PC-3 (cell line): ENCODE results near the gene ADPRHL1. TPM values are rescaled to one million over a fixed set of nuclear protein-coding genes. Genes with fewer than 3 reads are reported as not detected.

ENCODE experiments used
- ATAC-seq: fragments of 200-7000 bp; cut with Tn5 transposase; 2 replicates; pipeline ENCODE4 v1.9.1; 2020; ENCODE audit warnings: mild to moderate bottlenecking, moderate library complexity
- BruUV-seq: library from RNA; stranded (reverse); fragments of 400-500 nt; replicated peaks from 2 replicates; lab custom pipeline; 2021; lab: Mats Ljungman, UMichigan
- CTCF ChIA-PET: fragments of 300-600 bp; sonication (Branson Sonifier 250); formaldehyde crosslinking; loops from one replicate; lab custom pipeline; 2022; ENCODE audit warnings: antibody characterized with exemption; lab: Charles Lee
- POLR2A ChIA-PET: fragments of 300-600 bp; sonication (Branson Sonifier 250); formaldehyde crosslinking; loops from one replicate; lab custom pipeline; 2022; ENCODE audit warnings: antibody characterized with exemption; ENCODE audit not compliant: unreplicated experiment; lab: Charles Lee
- DNase-seq: peaks from one replicate; pipeline ENCODE4 v3.0.0-alpha.2; 2015
- H2AFZ ChIP-seq: fragments of 300-600 bp; sonication (generic); 2 replicates; pipeline ENCODE4 v1.6.0; 2016; ENCODE audit warnings: antibody characterized with exemption, low read length
- H3F3A ChIP-seq: fragments of 300-600 bp; sonication (generic); one replicate; pipeline ENCODE4 v1.6.0; 2017; ENCODE audit warnings: antibody characterized with exemption, low read length, control low read depth, mild to moderate bottlenecking; ENCODE audit not compliant: unreplicated experiment
- H3K27ac ChIP-seq: fragments of 300-600 bp; sonication (generic); 2 replicates; pipeline ENCODE4 v1.5.1; 2016; ENCODE audit warnings: mild to moderate bottlenecking, low read length
- H3K27me3 ChIP-seq: fragments of 300-600 bp; sonication (generic); 2 replicates; pipeline ENCODE4 v1.6.1; 2016; ENCODE audit warnings: low read length, mixed read lengths
- H3K36me3 ChIP-seq: fragments of 300-600 bp; sonication (generic); 2 replicates; pipeline ENCODE4 v1.6.1; 2016; ENCODE audit warnings: low read depth, mixed run types, low read length, mixed read lengths
- H3K4me1 ChIP-seq: fragments of 300-600 bp; sonication (generic); 2 replicates; pipeline ENCODE4 v1.5.1; 2016; ENCODE audit warnings: low read length; ENCODE audit not compliant: insufficient read depth
- H3K4me2 ChIP-seq: fragments of 300-600 bp; sonication (generic); 2 replicates; pipeline ENCODE4 v1.6.0; 2016; ENCODE audit warnings: low read length
- H3K4me3 ChIP-seq: fragments of 300-600 bp; sonication (generic); 2 replicates; pipeline ENCODE4 v1.5.1; 2016; ENCODE audit warnings: mild to moderate bottlenecking, low read length, mixed read lengths
- H3K79me2 ChIP-seq: fragments of 300-600 bp; sonication (generic); 2 replicates; pipeline ENCODE4 v1.6.1; 2017; ENCODE audit warnings: low read length, mixed read lengths
- H3K9ac ChIP-seq: fragments of 300-600 bp; sonication (generic); 2 replicates; pipeline ENCODE4 v1.6.0; 2016; ENCODE audit warnings: mild to moderate bottlenecking, low read length
- H3K9me2 ChIP-seq: fragments of 300-600 bp; sonication (generic); replicated peaks from 2 replicates; pipeline ENCODE4 v1.6.1; 2016; ENCODE audit warnings: mixed run types, low read length, mixed read lengths
- H3K9me3 ChIP-seq: fragments of 300-600 bp; sonication (generic); 2 replicates; pipeline ENCODE4 v1.6.1; 2016; ENCODE audit warnings: low read length, mixed read lengths
- H4K20me1 ChIP-seq: fragments of 300-600 bp; sonication (generic); 2 replicates; pipeline ENCODE4 v1.6.1; 2016; ENCODE audit warnings: low read length, mixed read lengths
- CTCF ChIP-seq: fragments of 300-600 bp; sonication (generic); conservative IDR thresholded peaks from 2 replicates; pipeline ENCODE4 v1.5.1; 2017; ENCODE audit warnings: antibody characterized with exemption, low read depth, mild to moderate bottlenecking, low read length
- EZH2 ChIP-seq: fragments of 300-600 bp; sonication (generic); IDR thresholded peaks from one replicate; pipeline ENCODE4 v1.6.1; 2017; ENCODE audit warnings: antibody characterized with exemption, mild to moderate bottlenecking, low read length; ENCODE audit not compliant: unreplicated experiment
- EZH2phosphoT487 ChIP-seq: fragments of 300-600 bp; sonication (generic); IDR thresholded peaks from 2 replicates; pipeline ENCODE4 v1.6.1; 2018; ENCODE audit warnings: mild to moderate bottlenecking, antibody characterized with exemption, low read length, borderline replicate concordance
- intact Hi-C: fragments of 100-400 bp; cut with micrococcal nuclease; formaldehyde crosslinking; loops from 2 replicates; pipeline ENCODE4 v1.9.0; 2023
- total RNA-seq: library from RNA; depleted of rRNA; stranded (reverse); fragments of >200 nt; gene quantifications from 2 replicates; pipeline ENCODE4 v1.2.3, GENCODE V29; 2014

Gene ADPRHL1
- total RNA-seq, 1 experiment from 2014 or later, result 10.3 TPM

GRCh38 chr13:113428469-113428865 is 24.8 kb downstream of the ADPRHL1 start:
- no peaks in the 10 kb centered on the region for H3F3A ChIP-seq
- H3K79me2 ChIP-seq, result no peaks in the 10 kb centered on the region
- ChIA-PET POLR2A (no interaction called here), CTCF (no interaction called here)
- no peak overlapping the region for H3K9ac ChIP-seq
- no peak overlapping the region for H2AFZ ChIP-seq
- no peaks in the 10 kb centered on the region for H4K20me1 ChIP-seq
- H3K4me2 ChIP-seq, result no peak overlapping the region
- H3K27ac ChIP-seq, result no peak overlapping the region
- no peak overlapping the region for H3K4me3 ChIP-seq
- no TSS peak for BruUV-seq
- intact Hi-C loops, result no loop called here
- DNase-seq, result no peak
- no peaks in the 10 kb centered on the region for H3K27me3 ChIP-seq
- ATAC-seq, result no peak
- no peaks in the 10 kb centered on the region for H3K4me1 ChIP-seq
- no peak for TF ChIP-seq EZH2phosphoT487
- no peak for TF ChIP-seq EZH2
- no peak for TF ChIP-seq CTCF
- no peaks in the 10 kb centered on the region for H3K36me3 ChIP-seq
- H3K9me3 ChIP-seq, result no peaks in the 10 kb centered on the region
- H3K9me2 ChIP-seq, result no peaks in the 10 kb centered on the region

- Histone ChIP-seq H3K4me1 (no peaks in the 10 kb centered on the region), H3K9me2 (no peaks in the 10 kb centered on the region), H4K20me1 (no peaks in the 10 kb centered on the region), H3K36me3 (no peaks in the 10 kb centered on the region), H3K4me3 (no peak overlapping the region), H3F3A (no peaks in the 10 kb centered on the region), H3K27me3 (no peaks in the 10 kb centered on the region), H3K4me2 (no peak overlapping the region), H3K27ac (no peak overlapping the region), H2AFZ (no peak overlapping the region), H3K79me2 (no peaks in the 10 kb centered on the region), H3K9ac (no peak overlapping the region), H3K9me3 (no peaks in the 10 kb centered on the region)
- DNase-seq (no peak), ATAC-seq (no peak)
- ChIA-PET CTCF (no interaction called here), POLR2A (no interaction called here)
- no TSS peak for BruUV-seq
- intact Hi-C loops, result no loop called here
- no peak for TF ChIP-seq CTCF
- no peak for TF ChIP-seq EZH2
- no peak for TF ChIP-seq EZH2phosphoT487
These were observed 25.5 kb downstream of the ADPRHL1 start for GRCh38 chr13:113427562-113428468.

- no peak overlapping the region for H3K27ac ChIP-seq
- TF ChIP-seq EZH2, result no peak
- no peak for TF ChIP-seq EZH2phosphoT487
- no peak for TF ChIP-seq CTCF
- no peak overlapping the region for H3K4me2 ChIP-seq
- H3K27me3 ChIP-seq, result no peaks in the 10 kb centered on the region
- H4K20me1 ChIP-seq, result no peaks in the 10 kb centered on the region
- BruUV-seq, result no TSS peak
- no peaks in the 10 kb centered on the region for H3K9me3 ChIP-seq
- intact Hi-C loops, result no loop called here
- H3K79me2 ChIP-seq, result no peaks in the 10 kb centered on the region
- CTCF ChIA-PET, result no interaction called here
- no peak overlapping the region for H3K9ac ChIP-seq
- H3K36me3 ChIP-seq, result no peaks in the 10 kb centered on the region
- ATAC-seq, result no peak
- H2AFZ ChIP-seq, result no peak overlapping the region
- POLR2A ChIA-PET, result no interaction called here
- H3F3A ChIP-seq, result no peaks in the 10 kb centered on the region
- H3K4me1 ChIP-seq, result no peaks in the 10 kb centered on the region
- no peaks in the 10 kb centered on the region for H3K9me2 ChIP-seq
- H3K4me3 ChIP-seq, result no peak overlapping the region
- DNase-seq, result no peak
These were observed 26.7 kb downstream of the ADPRHL1 start for GRCh38 chr13:113426591-113426986.
